ELR (cell line): ENCODE data around the gene KLRC3.
"Not testable (repeated sequence)": the region's sequence is repeated elsewhere in the genome, so short reads cannot be mapped to it uniquely, and the experiment has no call there.

Experiments used
- DNase-seq: peaks from one replicate; pipeline ENCODE4 v3.0.0-alpha.2; 2015; ENCODE audit warnings: low read depth

Gene KLRC3

GRCh38 chr12:10398168-10398567, 22.2 kb downstream of the KLRC3 start:
- DNase-seq: no peak

DNA sequence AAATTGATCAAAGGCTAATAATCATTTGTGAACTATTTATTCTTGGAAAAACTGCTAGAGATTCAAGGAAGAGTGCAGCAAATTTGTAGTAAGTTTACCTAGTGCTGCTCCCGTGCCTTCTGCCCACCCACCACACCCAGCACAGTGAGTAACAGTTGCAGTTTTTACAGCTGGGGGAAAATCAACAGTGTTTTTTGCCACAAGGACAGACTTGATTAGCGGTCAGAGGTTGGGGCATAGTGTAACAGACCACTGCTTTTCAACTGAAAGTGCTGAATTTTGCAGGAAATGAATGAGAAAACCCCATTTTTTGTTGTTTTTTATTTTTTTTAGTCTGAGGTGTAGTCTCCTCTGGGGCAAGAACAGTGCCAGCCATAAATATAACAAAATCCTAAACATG, 23.1 kb downstream of the KLRC3 start:
- DNase-seq: no peak

- not testable (repeated sequence) for DNase-seq
These were observed 24.2 kb downstream of the KLRC3 start for GRCh38 chr12:10396176-10396575.

DNA sequence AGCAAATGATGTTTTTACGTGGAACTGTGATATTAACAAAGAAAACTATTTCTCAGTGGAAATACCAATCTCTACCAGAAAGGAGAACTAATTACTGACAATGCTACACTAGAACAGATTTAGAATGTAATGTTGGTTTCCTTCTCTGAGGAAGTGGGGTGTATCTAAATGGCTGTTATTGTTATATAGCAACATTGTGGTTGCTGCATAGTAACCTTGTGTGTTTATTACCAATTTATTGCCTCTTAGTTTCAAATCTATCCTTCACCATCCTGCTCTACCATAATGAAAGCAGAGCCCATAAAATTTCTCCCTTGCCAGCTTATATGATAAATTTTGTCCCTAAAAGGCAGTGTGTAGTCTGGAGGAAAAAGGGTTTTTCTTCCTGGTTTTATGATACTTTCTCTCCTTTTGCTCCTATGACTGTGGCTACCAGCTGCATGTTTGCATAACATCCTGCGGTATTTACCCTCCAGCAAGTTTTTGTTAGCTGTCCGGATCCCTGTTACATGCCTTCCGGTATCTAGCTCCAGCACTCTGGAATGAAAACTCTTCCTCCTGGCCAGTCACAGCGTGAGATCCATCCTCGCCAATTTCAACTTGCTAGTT, 24.9 kb downstream of the KLRC3 start:
- DNase-seq: peak; percentile 91

DNA sequence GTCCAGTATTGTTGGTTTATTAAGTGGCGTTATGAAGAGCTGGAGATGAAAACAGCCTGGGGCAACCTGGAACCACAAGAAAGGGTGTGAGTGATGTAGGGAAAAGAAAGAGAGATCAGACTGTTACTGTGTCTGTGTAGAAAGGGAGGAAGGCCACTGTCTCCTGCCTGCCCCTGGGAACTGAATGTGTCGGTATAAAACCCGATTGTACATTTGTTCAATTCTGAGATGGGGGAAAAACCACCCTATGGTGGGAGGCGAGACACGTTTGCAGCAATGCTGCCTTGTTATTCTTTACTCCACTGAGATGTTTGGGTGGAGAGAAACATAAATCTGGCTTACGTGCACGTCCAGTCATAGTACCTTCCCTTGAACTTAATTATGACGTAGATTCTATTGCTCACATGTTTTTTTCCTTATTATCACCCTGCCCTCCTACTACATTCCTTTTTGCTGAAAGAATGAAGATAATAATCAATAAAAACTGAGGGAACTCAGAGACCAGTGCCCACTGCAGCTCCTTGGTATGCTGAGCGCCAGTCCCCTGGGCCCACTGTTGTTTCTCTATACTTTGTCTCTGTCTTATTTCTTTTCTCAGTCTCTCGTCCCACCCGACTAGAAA, 25.8 kb downstream of the KLRC3 start:
- peak; percentile 8 for DNase-seq

- no peak for DNase-seq
These were observed 27.1 kb downstream of the KLRC3 start for GRCh38 chr12:10393291-10393690.

GRCh38 chr12:10392394-10392930, 27.9 kb downstream of the KLRC3 start:
- DNase-seq: peak; percentile 84

GRCh38 chr12:10390991-10391390, 29.4 kb downstream of the KLRC3 start:
- not testable (repeated sequence) for DNase-seq

- no peak for DNase-seq
These were observed 30.5 kb downstream of the KLRC3 start, which contains the start of gene KLRK1 for GRCh38 chr12:10389904-10390303. Gene KLRK1, minus strand, starts transcription at chr12:10390041. Its CDS starts 1,231 bp downstream, at chr12:10388810.

GRCh38 chr12:10388624-10389413, 31.6 kb downstream of the KLRC3 start:
- DNase-seq: no peak

DNA sequence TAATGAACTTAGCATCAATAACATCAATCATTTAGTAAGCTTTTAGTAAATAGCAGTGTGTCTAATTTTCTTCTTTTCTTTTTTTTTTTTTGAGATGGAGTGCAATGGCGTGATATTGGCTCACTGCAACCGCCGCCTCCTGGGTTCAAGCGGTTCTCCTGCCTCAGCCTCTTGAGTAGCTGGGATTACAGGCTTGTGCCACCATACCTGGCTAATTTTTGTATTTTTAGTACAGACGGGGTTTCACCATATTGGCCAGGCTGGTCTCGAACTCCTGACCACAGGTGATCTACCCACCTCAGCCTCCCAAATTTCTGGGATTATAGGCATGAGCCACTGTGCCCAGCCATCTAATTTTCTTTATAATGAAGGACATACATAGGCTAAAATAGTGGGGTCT, 32.9 kb downstream of the KLRC3 start:
- DNase-seq: not testable (repeated sequence)

DNA sequence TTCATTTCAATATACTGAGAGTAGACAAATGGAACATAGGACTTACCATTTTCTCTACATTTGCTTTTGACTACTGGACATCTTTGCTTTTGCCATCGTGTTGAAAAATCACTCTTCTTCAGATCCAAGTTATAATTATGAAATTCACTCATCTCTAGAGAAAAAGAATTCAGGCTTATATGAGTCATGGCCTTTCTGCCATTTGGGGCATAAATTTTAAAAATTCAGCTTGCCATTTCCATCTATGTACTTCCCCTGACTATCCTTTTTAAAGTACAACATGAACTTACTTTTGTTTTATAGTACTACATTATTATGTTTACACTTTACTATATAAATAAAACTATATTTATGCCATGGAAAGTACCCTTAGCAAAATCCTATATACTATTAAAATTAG, 33.5 kb downstream of the KLRC3 start:
- no peak for DNase-seq

DNA sequence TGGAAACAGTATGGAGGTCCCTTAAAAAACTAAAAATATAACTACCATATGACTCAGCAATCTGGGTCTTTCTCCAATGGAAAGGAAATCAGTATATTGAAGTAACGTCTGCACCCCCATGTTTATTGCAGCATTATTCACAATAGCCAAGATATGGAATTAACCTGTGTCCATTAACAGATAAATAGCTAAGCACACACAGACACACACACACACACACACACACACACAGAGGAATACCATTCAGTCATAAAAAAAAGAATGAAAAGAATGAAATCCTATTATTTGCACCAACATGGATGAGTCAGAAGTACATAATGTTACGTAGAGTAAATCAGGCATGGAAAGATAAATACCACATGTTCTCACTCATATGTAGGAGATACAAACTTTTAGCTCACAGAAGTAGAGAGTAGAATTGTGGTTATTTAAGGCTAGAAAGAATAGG, 35.2 kb downstream of the KLRC3 start:
- peak; percentile 70 for DNase-seq

DNA sequence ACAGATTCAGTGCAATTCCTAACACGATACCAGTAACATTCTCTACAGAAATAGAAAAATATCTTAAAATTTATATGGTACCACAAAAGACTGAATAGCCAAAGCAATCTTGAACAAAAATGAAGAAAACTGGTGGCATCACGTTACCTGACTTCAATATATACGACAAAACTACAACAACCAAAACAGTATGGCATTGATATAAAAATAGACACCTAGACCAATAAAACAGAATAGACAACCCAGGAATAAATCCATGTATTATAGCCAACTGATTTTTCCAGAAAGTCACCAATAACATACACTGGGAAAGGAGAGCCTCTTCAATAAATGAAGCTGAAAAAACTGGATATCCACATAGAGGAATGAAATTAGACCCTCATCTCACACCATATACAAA, 36.2 kb downstream of the KLRC3 start:
- DNase-seq: no peak

DNA sequence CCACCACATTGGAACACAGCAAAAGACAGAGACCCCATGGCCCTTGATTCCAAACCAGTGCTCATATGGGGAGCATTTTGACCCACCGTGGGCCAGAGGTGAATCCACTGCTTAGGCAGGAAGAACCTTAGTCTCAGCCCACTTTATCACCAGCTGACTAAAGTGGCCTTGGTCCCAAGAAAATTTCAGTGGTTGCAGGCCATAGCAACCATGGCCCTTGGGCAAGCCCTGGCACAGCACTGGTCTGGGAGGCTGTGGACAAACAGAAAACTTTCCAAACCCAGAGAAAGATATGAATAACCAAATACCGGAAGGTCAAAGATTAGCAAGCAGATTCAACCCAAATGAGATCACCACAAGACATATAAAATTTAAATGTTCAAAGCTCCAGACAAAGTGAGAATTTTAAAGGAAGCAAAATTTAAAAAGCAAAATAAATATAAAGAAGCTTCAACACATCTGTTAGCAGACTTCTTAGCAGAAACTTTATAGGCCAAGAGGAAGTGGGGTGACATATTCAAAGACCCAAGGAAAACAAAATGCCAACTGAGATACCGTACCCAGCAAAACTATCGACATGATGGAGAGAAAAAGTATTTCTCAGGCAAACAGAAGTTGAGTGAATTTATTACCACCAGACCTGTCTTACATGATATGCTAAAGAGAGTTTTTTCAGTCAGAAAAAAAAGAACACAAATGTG, 38.3 kb downstream of the KLRC3 start:
- DNase-seq: no peak

DNA sequence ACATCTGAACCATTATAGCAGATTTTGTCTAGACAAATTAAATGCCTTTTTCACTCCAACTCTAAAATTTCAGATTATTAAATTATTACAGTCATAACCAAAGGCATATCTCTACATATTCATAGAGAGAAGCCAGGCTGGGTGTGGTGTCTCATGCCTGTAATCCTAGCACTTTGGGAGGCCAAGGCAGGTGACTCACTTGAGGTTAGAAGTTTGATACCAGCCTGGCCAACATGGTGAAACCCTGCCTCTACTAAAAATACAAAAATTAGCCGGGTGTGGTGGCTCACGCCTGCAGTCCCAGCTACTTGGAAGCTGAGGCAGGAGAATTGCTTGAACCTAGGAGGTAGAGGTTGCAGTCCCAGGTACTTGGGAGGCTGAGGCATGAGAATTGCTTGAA, 41.7 kb downstream of the KLRC3 start:
- peak; percentile 32 for DNase-seq

DNA sequence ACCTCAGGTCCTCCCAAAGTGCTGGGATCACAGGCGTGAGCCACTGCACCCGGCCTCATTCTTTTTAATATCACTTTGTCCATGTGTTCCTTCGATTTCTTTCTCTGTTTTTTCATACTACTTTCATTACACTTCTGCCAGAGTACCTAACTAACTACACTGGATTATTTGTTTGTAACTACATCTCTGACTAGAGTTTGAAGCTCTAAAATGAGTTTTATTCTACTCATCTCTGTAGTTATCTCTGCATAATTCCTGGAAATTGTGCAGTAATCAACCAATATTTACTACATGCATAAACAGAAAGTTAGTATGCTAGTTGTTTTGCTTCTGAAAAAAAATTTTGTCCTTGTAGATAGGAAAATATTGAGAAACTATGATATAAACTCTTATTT, 45.8 kb downstream of the KLRC3 start:
- no peak for DNase-seq

DNA sequence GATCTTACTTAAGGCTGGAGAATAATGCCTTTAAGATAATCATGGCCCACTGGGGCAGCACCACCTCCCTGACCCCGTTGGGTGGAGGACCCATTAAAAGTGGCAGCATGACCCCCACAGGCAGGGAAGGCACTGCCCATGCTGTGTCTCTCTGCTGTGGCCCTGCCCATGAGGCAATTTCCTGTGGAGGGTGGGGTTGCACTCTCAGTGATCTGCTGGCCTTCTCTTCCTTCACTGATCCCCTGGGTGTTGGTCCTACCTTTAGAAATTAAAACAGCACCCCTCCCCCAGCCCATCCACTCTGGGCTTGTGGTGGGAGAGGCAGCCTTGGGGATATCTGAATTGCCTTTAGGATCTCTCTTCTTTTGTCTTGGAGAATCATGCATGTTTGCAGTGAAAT, 47.8 kb downstream of the KLRC3 start:
- DNase-seq: no peak

DNA sequence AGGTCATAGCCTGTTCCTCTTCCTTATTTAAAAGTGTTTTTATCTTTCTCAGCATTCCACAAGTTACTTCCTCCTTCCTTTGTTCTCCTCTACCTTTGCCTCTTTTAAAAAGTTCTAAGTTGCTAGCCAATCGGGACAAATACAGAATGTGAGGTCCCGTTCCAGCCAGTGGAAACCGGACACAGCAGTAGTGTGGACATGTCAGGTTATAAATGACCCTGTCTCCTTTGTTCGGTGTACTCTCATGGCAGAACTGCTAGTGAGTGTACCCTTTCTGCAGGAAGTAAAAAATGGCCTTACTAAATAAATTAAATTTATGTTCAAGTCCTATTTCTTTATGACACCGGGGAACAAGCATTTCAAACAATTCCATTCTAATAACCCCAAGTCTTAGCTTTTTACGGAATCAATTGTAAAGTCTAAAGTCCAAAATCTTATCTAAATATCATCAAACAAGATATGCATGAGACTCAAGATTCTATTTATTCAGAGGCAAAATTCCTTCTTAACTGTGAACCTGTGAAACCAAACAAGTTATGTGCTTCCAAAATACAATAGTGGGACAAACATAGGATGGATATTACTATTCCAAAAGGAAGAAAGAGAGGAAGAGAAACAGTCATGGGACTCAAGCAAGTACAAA, 48.4 kb downstream of the KLRC3 start:
- not testable (repeated sequence) for DNase-seq

DNA sequence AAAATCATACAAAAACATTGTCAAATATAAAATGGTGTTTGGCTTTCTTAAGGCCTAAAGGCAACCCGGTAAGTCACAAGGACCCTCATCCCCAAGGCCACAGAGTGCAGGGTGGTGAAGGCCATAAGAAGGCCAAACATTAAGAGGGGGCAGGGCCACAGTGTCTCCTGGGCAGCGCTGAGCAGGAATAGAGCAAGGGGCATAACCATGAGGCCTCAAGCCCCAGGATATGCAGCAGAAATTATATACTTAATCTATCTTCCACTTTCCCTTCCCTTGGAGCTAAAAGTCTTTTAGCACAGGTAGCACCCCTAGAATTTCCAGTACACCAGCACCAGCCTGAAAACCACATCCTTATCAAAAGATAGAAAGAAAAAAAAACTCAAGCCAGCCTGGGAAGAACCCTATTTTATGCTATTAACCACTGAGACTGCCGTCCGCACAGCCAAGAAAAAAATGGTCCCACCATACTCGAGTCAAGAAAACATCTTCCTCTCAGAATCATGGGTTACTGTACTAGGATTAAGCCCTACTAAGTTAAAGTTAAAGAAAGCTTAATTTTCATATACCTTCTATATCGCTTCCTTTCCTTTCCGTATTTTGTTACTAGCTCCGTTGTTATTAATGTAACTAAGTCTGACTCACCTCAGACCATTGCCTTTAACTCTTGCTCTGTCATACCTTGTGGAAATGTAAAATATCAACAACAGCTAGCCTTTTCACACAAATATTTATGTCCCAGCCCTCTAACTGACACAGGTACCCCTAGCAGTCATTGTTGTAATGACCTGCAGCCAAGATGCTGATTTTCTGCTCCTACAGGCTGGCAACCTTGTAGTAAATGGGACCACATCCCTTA, 50.6 kb downstream of the KLRC3 start:
- DNase-seq: no peak
